ENCODE data around the gene NPAS2.

NPAS2 gene

GRCh38 chr2:101026923-101027469 is 207.1 kb downstream of the NPAS2 start:
- DNase-seq, result no peak

GRCh38 chr2:101027852-101028251 is 207.9 kb downstream of the NPAS2 start:
- no peak for DNase-seq

- DNase-seq, result no peak
These were observed 211.1 kb downstream of the NPAS2 start for GRCh38 chr2:101030866-101031554.

- DNase-seq, result no peak
These were observed 212.3 kb downstream of the NPAS2 start for GRCh38 chr2:101032084-101032776.

- no peak for DNase-seq
These were observed 216.6 kb downstream of the NPAS2 start for GRCh38 chr2:101036562-101036961.

GRCh38 chr2:101037161-101037755 is 217.3 kb downstream of the NPAS2 start:
- DNase-seq, result no peak

- no peak for DNase-seq
These were observed 218.7 kb downstream of the NPAS2 start for GRCh38 chr2:101038455-101039255.

GRCh38 chr2:101040072-101040471 is 220.1 kb downstream of the NPAS2 start:
- no peak for DNase-seq

GRCh38 chr2:101040761-101041160 is 220.8 kb downstream of the NPAS2 start:
- DNase-seq, result no peak

- DNase-seq, result no peak
These were observed 221.5 kb downstream of the NPAS2 start for GRCh38 chr2:101041413-101041812.

- DNase-seq, result no peak
These were observed 225.4 kb downstream of the NPAS2 start for GRCh38 chr2:101045330-101045729.

Measured in NCI-H2107 (cell line).